Measurements from ENCODE around the gene CUZD1. TPM values are rescaled to one million over a fixed set of nuclear protein-coding genes. Genes with fewer than 3 reads are reported as not detected.

CUZD1 gene
- total RNA-seq, 1 experiment from 2014 or later = 3.5 TPM

DNA sequence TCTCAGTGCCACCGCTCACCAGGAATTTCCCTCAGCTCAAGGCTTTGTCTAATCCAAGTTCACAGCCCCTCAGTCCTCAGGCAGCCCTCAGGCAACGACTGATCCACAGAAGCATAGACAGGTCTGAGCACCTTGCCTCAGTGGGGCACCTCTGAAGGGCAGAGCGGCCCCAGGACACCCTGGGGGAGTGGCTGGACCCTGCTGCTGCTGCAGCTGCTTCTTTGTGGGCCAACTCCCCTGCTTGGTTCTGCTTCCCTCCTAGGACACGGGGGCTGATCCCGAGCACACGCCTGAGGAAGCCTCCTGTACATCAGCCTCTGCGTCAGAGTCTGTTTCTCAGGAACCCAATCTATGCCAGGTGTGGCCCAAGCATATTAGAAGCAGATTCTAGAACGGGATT, 16.2 kb downstream of the CUZD1 start:
- POLR2A ChIA-PET = no interaction called here
- TF ChIP-seq, protein P1, sequence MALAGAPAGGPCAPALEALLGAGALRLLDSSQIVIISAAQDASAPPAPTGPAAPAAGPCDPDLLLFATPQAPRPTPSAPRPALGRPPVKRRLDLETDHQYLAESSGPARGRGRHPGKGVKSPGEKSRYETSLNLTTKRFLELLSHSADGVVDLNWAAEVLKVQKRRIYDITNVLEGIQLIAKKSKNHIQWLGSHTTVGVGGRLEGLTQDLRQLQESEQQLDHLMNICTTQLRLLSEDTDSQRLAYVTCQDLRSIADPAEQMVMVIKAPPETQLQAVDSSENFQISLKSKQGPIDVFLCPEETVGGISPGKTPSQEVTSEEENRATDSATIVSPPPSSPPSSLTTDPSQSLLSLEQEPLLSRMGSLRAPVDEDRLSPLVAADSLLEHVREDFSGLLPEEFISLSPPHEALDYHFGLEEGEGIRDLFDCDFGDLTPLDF (CRISPR knock-in tag; IDR thresholded peaks at IDR 0.05) = no peak
- TF ChIP-seq NR2C2 (CRISPR knock-in tag; IDR thresholded peaks at IDR 0.05) (no peak), ZNF671 (CRISPR knock-in tag; IDR thresholded peaks at IDR 0.05) (no peak), GRHL2 (CRISPR knock-in tag; IDR thresholded peaks at IDR 0.05; ENCODE audit: insufficient replicate concordance, severe bottlenecking) (no peak), GTF2I (CRISPR knock-in tag; conservative IDR thresholded peaks at IDR 0.05) (no peak), ZNF416 (CRISPR knock-in tag; IDR thresholded peaks at IDR 0.05) (no peak), JAZF1 (CRISPR knock-in tag; IDR thresholded peaks at IDR 0.05) (no peak), SMAD3 (CRISPR knock-in tag; IDR thresholded peaks at IDR 0.05; ENCODE audit: borderline replicate concordance) (no peak), IRF2 (CRISPR knock-in tag; IDR thresholded peaks at IDR 0.05; ENCODE audit: borderline replicate concordance, low read depth) (no peak), RELA (CRISPR knock-in tag; IDR thresholded peaks at IDR 0.05; ENCODE audit: borderline replicate concordance) (no peak)
- TF ChIP-seq, protein P2, sequence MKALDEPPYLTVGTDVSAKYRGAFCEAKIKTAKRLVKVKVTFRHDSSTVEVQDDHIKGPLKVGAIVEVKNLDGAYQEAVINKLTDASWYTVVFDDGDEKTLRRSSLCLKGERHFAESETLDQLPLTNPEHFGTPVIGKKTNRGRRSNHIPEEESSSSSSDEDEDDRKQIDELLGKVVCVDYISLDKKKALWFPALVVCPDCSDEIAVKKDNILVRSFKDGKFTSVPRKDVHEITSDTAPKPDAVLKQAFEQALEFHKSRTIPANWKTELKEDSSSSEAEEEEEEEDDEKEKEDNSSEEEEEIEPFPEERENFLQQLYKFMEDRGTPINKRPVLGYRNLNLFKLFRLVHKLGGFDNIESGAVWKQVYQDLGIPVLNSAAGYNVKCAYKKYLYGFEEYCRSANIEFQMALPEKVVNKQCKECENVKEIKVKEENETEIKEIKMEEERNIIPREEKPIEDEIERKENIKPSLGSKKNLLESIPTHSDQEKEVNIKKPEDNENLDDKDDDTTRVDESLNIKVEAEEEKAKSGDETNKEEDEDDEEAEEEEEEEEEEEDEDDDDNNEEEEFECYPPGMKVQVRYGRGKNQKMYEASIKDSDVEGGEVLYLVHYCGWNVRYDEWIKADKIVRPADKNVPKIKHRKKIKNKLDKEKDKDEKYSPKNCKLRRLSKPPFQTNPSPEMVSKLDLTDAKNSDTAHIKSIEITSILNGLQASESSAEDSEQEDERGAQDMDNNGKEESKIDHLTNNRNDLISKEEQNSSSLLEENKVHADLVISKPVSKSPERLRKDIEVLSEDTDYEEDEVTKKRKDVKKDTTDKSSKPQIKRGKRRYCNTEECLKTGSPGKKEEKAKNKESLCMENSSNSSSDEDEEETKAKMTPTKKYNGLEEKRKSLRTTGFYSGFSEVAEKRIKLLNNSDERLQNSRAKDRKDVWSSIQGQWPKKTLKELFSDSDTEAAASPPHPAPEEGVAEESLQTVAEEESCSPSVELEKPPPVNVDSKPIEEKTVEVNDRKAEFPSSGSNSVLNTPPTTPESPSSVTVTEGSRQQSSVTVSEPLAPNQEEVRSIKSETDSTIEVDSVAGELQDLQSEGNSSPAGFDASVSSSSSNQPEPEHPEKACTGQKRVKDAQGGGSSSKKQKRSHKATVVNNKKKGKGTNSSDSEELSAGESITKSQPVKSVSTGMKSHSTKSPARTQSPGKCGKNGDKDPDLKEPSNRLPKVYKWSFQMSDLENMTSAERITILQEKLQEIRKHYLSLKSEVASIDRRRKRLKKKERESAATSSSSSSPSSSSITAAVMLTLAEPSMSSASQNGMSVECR (CRISPR knock-in tag; IDR thresholded peaks at IDR 0.05; ENCODE audit: borderline replicate concordance) = no peak
- TF ChIP-seq, protein P3, sequence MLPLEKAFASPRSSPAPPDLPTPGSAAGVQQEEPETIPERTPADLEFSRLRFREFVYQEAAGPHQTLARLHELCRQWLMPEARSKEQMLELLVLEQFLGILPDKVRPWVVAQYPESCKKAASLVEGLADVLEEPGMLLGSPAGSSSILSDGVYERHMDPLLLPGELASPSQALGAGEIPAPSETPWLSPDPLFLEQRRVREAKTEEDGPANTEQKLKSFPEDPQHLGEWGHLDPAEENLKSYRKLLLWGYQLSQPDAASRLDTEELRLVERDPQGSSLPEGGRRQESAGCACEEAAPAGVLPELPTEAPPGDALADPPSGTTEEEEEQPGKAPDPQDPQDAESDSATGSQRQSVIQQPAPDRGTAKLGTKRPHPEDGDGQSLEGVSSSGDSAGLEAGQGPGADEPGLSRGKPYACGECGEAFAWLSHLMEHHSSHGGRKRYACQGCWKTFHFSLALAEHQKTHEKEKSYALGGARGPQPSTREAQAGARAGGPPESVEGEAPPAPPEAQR (CRISPR knock-in tag; IDR thresholded peaks at IDR 0.05) = no peak
- TF ChIP-seq, protein P4, sequence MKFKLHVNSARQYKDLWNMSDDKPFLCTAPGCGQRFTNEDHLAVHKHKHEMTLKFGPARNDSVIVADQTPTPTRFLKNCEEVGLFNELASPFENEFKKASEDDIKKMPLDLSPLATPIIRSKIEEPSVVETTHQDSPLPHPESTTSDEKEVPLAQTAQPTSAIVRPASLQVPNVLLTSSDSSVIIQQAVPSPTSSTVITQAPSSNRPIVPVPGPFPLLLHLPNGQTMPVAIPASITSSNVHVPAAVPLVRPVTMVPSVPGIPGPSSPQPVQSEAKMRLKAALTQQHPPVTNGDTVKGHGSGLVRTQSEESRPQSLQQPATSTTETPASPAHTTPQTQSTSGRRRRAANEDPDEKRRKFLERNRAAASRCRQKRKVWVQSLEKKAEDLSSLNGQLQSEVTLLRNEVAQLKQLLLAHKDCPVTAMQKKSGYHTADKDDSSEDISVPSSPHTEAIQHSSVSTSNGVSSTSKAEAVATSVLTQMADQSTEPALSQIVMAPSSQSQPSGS (CRISPR knock-in tag; IDR thresholded peaks at IDR 0.05; ENCODE audit: borderline replicate concordance, low read depth) = no peak
- TF ChIP-seq, protein P5, sequence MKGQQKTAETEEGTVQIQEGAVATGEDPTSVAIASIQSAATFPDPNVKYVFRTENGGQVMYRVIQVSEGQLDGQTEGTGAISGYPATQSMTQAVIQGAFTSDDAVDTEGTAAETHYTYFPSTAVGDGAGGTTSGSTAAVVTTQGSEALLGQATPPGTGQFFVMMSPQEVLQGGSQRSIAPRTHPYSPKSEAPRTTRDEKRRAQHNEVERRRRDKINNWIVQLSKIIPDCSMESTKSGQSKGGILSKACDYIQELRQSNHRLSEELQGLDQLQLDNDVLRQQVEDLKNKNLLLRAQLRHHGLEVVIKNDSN (CRISPR knock-in tag; IDR thresholded peaks at IDR 0.05) = no peak
- TF ChIP-seq, protein P6, sequence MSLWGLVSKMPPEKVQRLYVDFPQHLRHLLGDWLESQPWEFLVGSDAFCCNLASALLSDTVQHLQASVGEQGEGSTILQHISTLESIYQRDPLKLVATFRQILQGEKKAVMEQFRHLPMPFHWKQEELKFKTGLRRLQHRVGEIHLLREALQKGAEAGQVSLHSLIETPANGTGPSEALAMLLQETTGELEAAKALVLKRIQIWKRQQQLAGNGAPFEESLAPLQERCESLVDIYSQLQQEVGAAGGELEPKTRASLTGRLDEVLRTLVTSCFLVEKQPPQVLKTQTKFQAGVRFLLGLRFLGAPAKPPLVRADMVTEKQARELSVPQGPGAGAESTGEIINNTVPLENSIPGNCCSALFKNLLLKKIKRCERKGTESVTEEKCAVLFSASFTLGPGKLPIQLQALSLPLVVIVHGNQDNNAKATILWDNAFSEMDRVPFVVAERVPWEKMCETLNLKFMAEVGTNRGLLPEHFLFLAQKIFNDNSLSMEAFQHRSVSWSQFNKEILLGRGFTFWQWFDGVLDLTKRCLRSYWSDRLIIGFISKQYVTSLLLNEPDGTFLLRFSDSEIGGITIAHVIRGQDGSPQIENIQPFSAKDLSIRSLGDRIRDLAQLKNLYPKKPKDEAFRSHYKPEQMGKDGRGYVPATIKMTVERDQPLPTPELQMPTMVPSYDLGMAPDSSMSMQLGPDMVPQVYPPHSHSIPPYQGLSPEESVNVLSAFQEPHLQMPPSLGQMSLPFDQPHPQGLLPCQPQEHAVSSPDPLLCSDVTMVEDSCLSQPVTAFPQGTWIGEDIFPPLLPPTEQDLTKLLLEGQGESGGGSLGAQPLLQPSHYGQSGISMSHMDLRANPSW (CRISPR knock-in tag; conservative IDR thresholded peaks at IDR 0.05; ENCODE audit: low read depth) = no peak
- CTCF ChIA-PET = interaction anchor here (1.2 kb wide), 1 partner anchor 151 kb away, joined by 3 read pairs; the partner anchor contains the start of gene PSTK
- Mint-ChIP-seq H3K9me3 (no peaks in the 10 kb centered on the region), H3K4me3 (no peak overlapping the region), H3K36me3 (peaks cover 3% of the 10 kb centered on the region), H3K4me1 (0 out of 2 replicates have a peak, but pooled peaks cover 3% of the 10 kb centered on the region), H3K27me3 (ENCODE audit: low read depth) (no peaks in the 10 kb centered on the region), H3K27ac (no peak overlapping the region)
- DNase-seq (ENCODE audit: low spot score) (no peak), ATAC-seq (no peak)

All from WTC11 (cell line).